Endodermal cell (in vitro differentiated cells): ENCODE data around the gene GRIPAP1. TPM values are rescaled to one million over a fixed set of nuclear protein-coding genes. Genes with fewer than 3 reads are reported as not detected.

Experiments
- DNase-seq: peaks from one replicate; pipeline ENCODE4 v3.0.0-alpha.2; 2017
- H3K27ac ChIP-seq: 2 replicates; pipeline ENCODE4 v1.5.1; 2013; ENCODE audit warnings: mild to moderate bottlenecking, low read depth, low read length, moderate library complexity
- H3K27me3 ChIP-seq: 2 replicates; pipeline ENCODE4 v1.6.1; 2013; ENCODE audit warnings: mild to moderate bottlenecking, low read length, moderate library complexity; ENCODE audit not compliant: insufficient read depth, control insufficient read depth, poor library complexity, severe bottlenecking
- H3K36me3 ChIP-seq: 2 replicates; pipeline ENCODE4 v1.7.0; 2013; ENCODE audit warnings: mild to moderate bottlenecking, low read length, moderate library complexity; ENCODE audit not compliant: control insufficient read depth, insufficient read depth
- H3K4me1 ChIP-seq: one replicate; pipeline ENCODE4 v1.7.0; 2013; ENCODE audit warnings: low read length; ENCODE audit not compliant: control insufficient read depth, insufficient read depth
- H3K4me3 ChIP-seq: 2 replicates; pipeline ENCODE4 v1.5.1; 2013; ENCODE audit warnings: mild to moderate bottlenecking, low read length, moderate library complexity
- H3K9ac ChIP-seq: 2 replicates; pipeline ENCODE4 v1.6.1; 2013; ENCODE audit warnings: mild to moderate bottlenecking, low read length, moderate library complexity; ENCODE audit not compliant: poor library complexity, severe bottlenecking; ENCODE audit errors: extremely low read depth
- H3K9me3 ChIP-seq: 2 replicates; pipeline ENCODE4 v1.6.1; 2013; ENCODE audit warnings: mild to moderate bottlenecking, low read length, moderate library complexity; ENCODE audit not compliant: control insufficient read depth
- H3K27ac Mint-ChIP-seq: 2 replicates; pipeline ENCODE4 v1.8.0; 2020; ENCODE audit warnings: mixed read lengths
- H3K27me3 Mint-ChIP-seq: 2 replicates; pipeline ENCODE4 v1.8.0; 2021; ENCODE audit warnings: mild to moderate bottlenecking, mixed read lengths; ENCODE audit not compliant: insufficient read depth
- H3K36me3 Mint-ChIP-seq: 2 replicates; pipeline ENCODE4 v1.8.0; 2020; ENCODE audit warnings: low read depth, mixed read lengths
- H3K4me1 Mint-ChIP-seq: 2 replicates; pipeline ENCODE4 v1.8.0; 2020; ENCODE audit warnings: mixed read lengths
- H3K4me3 Mint-ChIP-seq: 2 replicates; pipeline ENCODE4 v1.8.0; 2020; ENCODE audit warnings: mild to moderate bottlenecking, moderate library complexity, mixed read lengths
- H3K9me3 Mint-ChIP-seq: 2 replicates; pipeline ENCODE4 v1.8.0; 2020; ENCODE audit warnings: mild to moderate bottlenecking, mixed read lengths
- CTCF ChIP-seq: fragments of 200-600 bp; sonication (generic); conservative IDR thresholded peaks from 2 replicates; pipeline ENCODE4 v1.5.0; 2021; ENCODE audit warnings: antibody characterized with exemption, mild to moderate bottlenecking
- WGBS, 2 experiments: methylation state at CpG; one replicate each; pipeline versions ENCODE4 v1.1.5 to v1.1.7; 2013; ENCODE audit warnings: missing lambda C conversion rate in 2 of 2, mixed read lengths in 1 of 2; ENCODE audit not compliant: insufficient coverage in 1 of 2, insufficient read length in 1 of 2; 5-methylcytosine and 5-hydroxymethylcytosine counted together
- total RNA-seq, 2 donors: library from RNA; stranded (reverse); fragmentation: NEBNext Ultra II Directional in 1 of 2; extraction: Animal tissue kit (Norgen Biotek cat#: 25700) in 1 of 2; gene quantifications; 2 replicates in 1 of 2; 3 replicates in 1 of 2; pipeline ENCODE4 v1.2.1, GENCODE V29; 2021

GRIPAP1 gene
- total RNA-seq, 2 donors from 2014 or later, result 55.9 to 63.1 TPM

GRCh38 chrX:48976086-48976485 is 26.0 kb downstream of the GRIPAP1 start:
- no peak overlapping the region for H3K27ac ChIP-seq
- H3K36me3 ChIP-seq, result peaks cover 7% of the 10 kb centered on the region
- H3K4me1 ChIP-seq, result no peaks in the 10 kb centered on the region
- H3K4me3 Mint-ChIP-seq, result no peak overlapping the region
- no peak overlapping the region for H3K9ac ChIP-seq
- no peak for DNase-seq
- peaks cover 49% of the 10 kb centered on the region for H3K9me3 Mint-ChIP-seq
- H3K27me3 Mint-ChIP-seq, result no peaks in the 10 kb centered on the region
- H3K27ac Mint-ChIP-seq, result no peak overlapping the region
- WGBS, 2 experiments, result 87% methylated on average over 6 of the region's 6 CpGs; no CpG with 5 or more reads in 1 of the 2 experiments
- H3K27me3 ChIP-seq, result no peaks in the 10 kb centered on the region
- H3K4me1 Mint-ChIP-seq, result no peaks in the 10 kb centered on the region
- peaks cover 37% of the 10 kb centered on the region for H3K36me3 Mint-ChIP-seq
- H3K4me3 ChIP-seq, result no peak overlapping the region
- TF ChIP-seq CTCF, result no peak
- H3K9me3 ChIP-seq, result no peaks in the 10 kb centered on the region

GRCh38 chrX:48975541-48975940 is 26.5 kb downstream of the GRIPAP1 start:
- DNase-seq, result no peak
- Mint-ChIP-seq H3K36me3 (peaks cover 34% of the 10 kb centered on the region), H3K27me3 (no peaks in the 10 kb centered on the region), H3K27ac (no peak overlapping the region), H3K4me3 (no peak overlapping the region), H3K4me1 (no peaks in the 10 kb centered on the region), H3K9me3 (peaks cover 48% of the 10 kb centered on the region)
- no peak for TF ChIP-seq CTCF
- Histone ChIP-seq H3K27me3 (no peaks in the 10 kb centered on the region), H3K36me3 (peaks cover 7% of the 10 kb centered on the region), H3K4me3 (no peak overlapping the region), H3K4me1 (no peaks in the 10 kb centered on the region), H3K9ac (no peak overlapping the region), H3K27ac (no peak overlapping the region), H3K9me3 (no peaks in the 10 kb centered on the region)
- 90 to 98% methylated on average over 2 to 4 of the region's 5 CpGs for WGBS, 2 experiments

GRCh38 chrX:48975041-48975440 is 27.0 kb downstream of the GRIPAP1 start:
- Histone ChIP-seq H3K27ac (no peak overlapping the region), H3K4me3 (no peak overlapping the region), H3K4me1 (no peaks in the 10 kb centered on the region), H3K27me3 (no peaks in the 10 kb centered on the region), H3K9ac (no peak overlapping the region), H3K36me3 (peaks cover 7% of the 10 kb centered on the region), H3K9me3 (no peaks in the 10 kb centered on the region)
- DNase-seq, result no peak
- no peak for TF ChIP-seq CTCF
- Mint-ChIP-seq H3K4me3 (no peak overlapping the region), H3K4me1 (no peaks in the 10 kb centered on the region), H3K36me3 (peaks cover 30% of the 10 kb centered on the region), H3K27ac (no peak overlapping the region), H3K9me3 (peaks cover 47% of the 10 kb centered on the region), H3K27me3 (no peaks in the 10 kb centered on the region)
- WGBS, 2 experiments, result 93% methylated on average over 7 of the region's 7 CpGs; no CpG with 5 or more reads in 1 of the 2 experiments
